Progenitor cell of endocrine pancreas (in vitro differentiated cells): ENCODE data around the gene FAM227A. TPM values are rescaled to one million over a fixed set of nuclear protein-coding genes. Genes with fewer than 3 reads are reported as not detected.
A peak's percentile ranks its signal among the peaks of the same experiment; 100 is the strongest.
"Not testable (repeated sequence)": the region's sequence is repeated elsewhere in the genome, so short reads cannot be mapped to it uniquely, and the experiment has no call there.

Source experiments
- DNase-seq: peaks from one replicate; pipeline ENCODE4 v3.0.0; 2021; ENCODE audit warnings: low spot score; ENCODE audit not compliant: unreplicated experiment
- H3K27ac Mint-ChIP-seq: 2 replicates; pipeline ENCODE4 v1.8.0; 2021; ENCODE audit warnings: mild to moderate bottlenecking, moderate library complexity, mixed read lengths
- H3K27me3 Mint-ChIP-seq: 2 replicates; pipeline ENCODE4 v1.8.0; 2021; ENCODE audit warnings: mixed read lengths
- H3K36me3 Mint-ChIP-seq: 2 replicates; pipeline ENCODE4 v1.8.0; 2022; ENCODE audit warnings: mixed read lengths; ENCODE audit not compliant: insufficient read depth
- H3K4me1 Mint-ChIP-seq: 2 replicates; pipeline ENCODE4 v1.8.0; 2021; ENCODE audit warnings: low read depth, mixed read lengths
- H3K4me3 Mint-ChIP-seq: 2 replicates; pipeline ENCODE4 v1.8.0; 2021; ENCODE audit warnings: low read depth, mild to moderate bottlenecking, moderate library complexity, mixed read lengths
- H3K9me3 Mint-ChIP-seq: 2 replicates; pipeline ENCODE4 v1.8.0; 2021; ENCODE audit warnings: low read depth, mixed read lengths
- total RNA-seq: library from RNA; stranded (reverse); gene quantifications from 2 replicates; pipeline ENCODE4 v1.2.1, GENCODE V29; 2021
- TF ChIP-seq, protein P1 (sequence below): fragments of 200-600 bp; sonication (generic); IDR thresholded peaks from one replicate; pipeline ENCODE4 v1.5.0; 2021; ENCODE audit warnings: antibody characterized with exemption, mild to moderate bottlenecking; ENCODE audit not compliant: unreplicated experiment

Gene FAM227A
- total RNA-seq, 1 donor from 2014 or later: 18.3 TPM

DNA sequence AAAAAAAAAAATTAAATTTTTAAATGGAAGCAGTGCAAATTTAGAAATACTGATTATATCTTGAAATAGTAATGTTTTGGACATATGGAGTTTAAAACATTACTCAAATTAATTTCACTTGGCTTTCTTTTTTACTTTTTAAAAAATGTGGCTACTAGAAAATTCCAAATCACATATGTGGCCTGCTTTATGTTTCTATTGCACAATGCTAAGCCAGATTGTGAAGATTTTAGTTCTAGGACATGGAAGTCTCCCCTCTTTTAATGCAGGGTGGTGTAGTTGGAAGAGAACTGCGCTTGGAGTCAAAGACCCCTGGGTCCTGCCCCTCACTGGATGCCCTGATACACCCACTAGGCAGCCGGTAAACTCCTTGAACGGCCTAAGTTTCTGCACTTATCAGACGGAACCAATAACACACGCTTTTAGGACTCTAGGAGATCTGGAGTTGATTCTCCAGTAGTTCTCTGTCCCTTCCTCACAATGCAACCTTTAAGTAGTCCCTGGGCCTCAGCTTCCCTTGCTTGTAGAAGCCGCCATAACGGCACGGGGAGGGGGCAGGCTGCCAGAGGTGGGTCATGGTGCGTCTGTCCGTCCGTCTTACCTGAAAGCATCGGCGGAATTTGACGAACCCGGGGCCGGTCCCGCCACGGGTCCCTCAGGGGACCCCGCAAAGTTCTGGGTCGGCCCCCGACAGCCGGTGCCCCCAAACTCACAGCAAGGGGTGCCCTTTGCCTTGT is 505 bp downstream of the FAM227A start:
- no peaks in the 10 kb centered on the region for H3K9me3 Mint-ChIP-seq
- TF ChIP-seq, protein P1, sequence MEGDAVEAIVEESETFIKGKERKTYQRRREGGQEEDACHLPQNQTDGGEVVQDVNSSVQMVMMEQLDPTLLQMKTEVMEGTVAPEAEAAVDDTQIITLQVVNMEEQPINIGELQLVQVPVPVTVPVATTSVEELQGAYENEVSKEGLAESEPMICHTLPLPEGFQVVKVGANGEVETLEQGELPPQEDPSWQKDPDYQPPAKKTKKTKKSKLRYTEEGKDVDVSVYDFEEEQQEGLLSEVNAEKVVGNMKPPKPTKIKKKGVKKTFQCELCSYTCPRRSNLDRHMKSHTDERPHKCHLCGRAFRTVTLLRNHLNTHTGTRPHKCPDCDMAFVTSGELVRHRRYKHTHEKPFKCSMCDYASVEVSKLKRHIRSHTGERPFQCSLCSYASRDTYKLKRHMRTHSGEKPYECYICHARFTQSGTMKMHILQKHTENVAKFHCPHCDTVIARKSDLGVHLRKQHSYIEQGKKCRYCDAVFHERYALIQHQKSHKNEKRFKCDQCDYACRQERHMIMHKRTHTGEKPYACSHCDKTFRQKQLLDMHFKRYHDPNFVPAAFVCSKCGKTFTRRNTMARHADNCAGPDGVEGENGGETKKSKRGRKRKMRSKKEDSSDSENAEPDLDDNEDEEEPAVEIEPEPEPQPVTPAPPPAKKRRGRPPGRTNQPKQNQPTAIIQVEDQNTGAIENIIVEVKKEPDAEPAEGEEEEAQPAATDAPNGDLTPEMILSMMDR: no peak
- peaks cover 6% of the 10 kb centered on the region for H3K36me3 Mint-ChIP-seq
- H3K4me3 Mint-ChIP-seq: peak overlapping the region; percentile 94
- H3K27ac Mint-ChIP-seq: peak overlapping the region; percentile 100
- DNase-seq: no peak
- peaks cover 10% of the 10 kb centered on the region for H3K4me1 Mint-ChIP-seq
- H3K27me3 Mint-ChIP-seq: no peaks in the 10 kb centered on the region

DNA sequence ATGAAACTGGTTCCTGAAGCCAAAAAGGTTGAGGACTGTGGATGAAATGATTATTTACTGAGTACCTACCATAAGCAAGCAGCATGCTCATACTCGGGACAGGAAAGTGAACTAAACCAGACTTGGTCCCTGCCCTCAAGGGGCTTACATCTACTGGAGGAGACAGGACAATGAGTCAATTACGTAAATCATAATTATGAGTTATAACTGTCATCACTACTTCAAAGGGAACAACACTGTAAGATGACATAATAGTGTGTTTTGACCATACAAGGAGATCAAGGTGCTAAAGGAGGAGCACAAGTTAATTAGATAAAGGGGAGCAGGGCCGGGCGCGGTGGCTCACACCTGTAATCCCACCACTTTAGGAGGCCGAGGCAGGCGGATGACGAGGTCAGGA is 2.5 kb downstream of the FAM227A start:
- Mint-ChIP-seq H3K4me3 (peak overlapping the region; percentile 45), H3K9me3 (no peaks in the 10 kb centered on the region), H3K27ac (no peak overlapping the region), H3K36me3 (peaks cover 9% of the 10 kb centered on the region), H3K4me1 (peaks cover 10% of the 10 kb centered on the region), H3K27me3 (no peaks in the 10 kb centered on the region)
- TF ChIP-seq, protein P1: no peak
- DNase-seq: no peak

- no peak overlapping the region for H3K4me3 Mint-ChIP-seq
- no peaks in the 10 kb centered on the region for H3K9me3 Mint-ChIP-seq
- H3K27ac Mint-ChIP-seq: no peak overlapping the region
- peaks cover 9% of the 10 kb centered on the region for H3K4me1 Mint-ChIP-seq
- no peaks in the 10 kb centered on the region for H3K27me3 Mint-ChIP-seq
- TF ChIP-seq, protein P1: no peak
- peaks cover 11% of the 10 kb centered on the region for H3K36me3 Mint-ChIP-seq
- no peak for DNase-seq
These were observed 3.3 kb downstream of the FAM227A start for GRCh38 chr22:38652859-38653258.

DNA sequence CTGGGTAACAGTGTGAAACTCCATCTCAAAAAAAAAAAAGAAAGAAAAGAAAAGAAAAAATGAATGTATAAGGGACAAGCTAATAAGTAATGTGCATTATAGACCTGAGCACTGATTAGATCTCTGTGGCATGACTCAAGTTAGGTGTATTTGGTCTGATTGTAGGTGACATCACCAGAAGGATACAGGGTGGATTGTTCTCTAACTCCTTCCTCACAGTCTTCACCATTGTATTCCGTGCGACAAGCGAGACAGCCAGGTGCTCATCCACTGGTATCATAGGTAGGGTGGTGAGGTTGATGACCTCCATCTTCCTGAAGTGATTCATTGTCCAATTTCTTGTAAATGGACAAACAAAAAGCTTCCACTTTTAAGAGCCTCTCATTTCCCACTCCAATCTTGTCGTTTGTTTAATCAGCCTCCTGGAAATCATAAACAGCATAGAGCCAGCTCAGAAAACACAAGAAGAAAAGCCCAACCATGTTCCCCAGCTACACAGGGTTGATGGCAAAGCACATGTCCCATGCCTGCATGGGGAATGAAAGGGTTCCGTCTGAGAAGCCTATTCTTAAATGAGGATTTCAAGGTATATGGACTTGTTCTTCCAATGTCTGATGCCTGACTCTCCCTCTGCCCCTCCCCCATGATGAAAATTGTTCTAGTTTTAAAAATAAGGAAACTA is 6.2 kb downstream of the FAM227A start:
- Mint-ChIP-seq H3K4me1 (no peaks in the 10 kb centered on the region), H3K36me3 (peaks cover 19% of the 10 kb centered on the region), H3K27ac (no peak overlapping the region), H3K4me3 (no peak overlapping the region), H3K27me3 (no peaks in the 10 kb centered on the region), H3K9me3 (no peaks in the 10 kb centered on the region)
- TF ChIP-seq, protein P1: no peak
- DNase-seq: no peak

DNA sequence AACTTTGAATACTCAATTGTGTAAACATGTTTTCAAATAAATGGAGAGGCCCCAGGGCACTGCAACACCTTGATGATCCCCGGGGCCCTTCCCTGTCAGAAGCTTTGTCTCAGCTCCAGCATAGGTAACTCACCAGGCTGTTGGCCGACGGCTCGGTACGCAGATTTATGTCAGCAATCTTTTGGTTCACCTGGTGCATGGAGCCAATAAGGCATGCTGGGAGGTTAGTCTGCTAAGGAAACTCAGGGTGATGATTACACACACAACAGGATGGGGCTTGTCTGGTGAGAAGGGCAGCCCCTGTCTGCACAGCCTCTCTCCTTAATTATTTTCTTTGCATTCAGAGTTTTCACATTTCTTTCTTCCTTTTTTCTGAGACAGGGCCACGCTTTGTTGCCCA is 10.8 kb downstream of the FAM227A start:
- no peak for DNase-seq
- no peak overlapping the region for H3K4me3 Mint-ChIP-seq

GRCh38 chr22:38644245-38644644 is 11.9 kb downstream of the FAM227A start:
- H3K4me1 Mint-ChIP-seq, DNase-seq, H3K27me3 Mint-ChIP-seq, H3K27ac Mint-ChIP-seq, H3K9me3 Mint-ChIP-seq, H3K4me3 Mint-ChIP-seq: not testable (repeated sequence)
- peaks cover 26% of the 10 kb centered on the region for H3K36me3 Mint-ChIP-seq

More for the DNA sequence above, 10.8 kb downstream of the FAM227A start:
- H3K27me3 Mint-ChIP-seq: no peaks in the 10 kb centered on the region
- no peak overlapping the region for H3K27ac Mint-ChIP-seq
- peaks cover 24% of the 10 kb centered on the region for H3K36me3 Mint-ChIP-seq
- no peaks in the 10 kb centered on the region for H3K4me1 Mint-ChIP-seq
- TF ChIP-seq, protein P1: no peak
- H3K9me3 Mint-ChIP-seq: no peaks in the 10 kb centered on the region
